Measurements from ENCODE around the gene DPF3.

DNA sequence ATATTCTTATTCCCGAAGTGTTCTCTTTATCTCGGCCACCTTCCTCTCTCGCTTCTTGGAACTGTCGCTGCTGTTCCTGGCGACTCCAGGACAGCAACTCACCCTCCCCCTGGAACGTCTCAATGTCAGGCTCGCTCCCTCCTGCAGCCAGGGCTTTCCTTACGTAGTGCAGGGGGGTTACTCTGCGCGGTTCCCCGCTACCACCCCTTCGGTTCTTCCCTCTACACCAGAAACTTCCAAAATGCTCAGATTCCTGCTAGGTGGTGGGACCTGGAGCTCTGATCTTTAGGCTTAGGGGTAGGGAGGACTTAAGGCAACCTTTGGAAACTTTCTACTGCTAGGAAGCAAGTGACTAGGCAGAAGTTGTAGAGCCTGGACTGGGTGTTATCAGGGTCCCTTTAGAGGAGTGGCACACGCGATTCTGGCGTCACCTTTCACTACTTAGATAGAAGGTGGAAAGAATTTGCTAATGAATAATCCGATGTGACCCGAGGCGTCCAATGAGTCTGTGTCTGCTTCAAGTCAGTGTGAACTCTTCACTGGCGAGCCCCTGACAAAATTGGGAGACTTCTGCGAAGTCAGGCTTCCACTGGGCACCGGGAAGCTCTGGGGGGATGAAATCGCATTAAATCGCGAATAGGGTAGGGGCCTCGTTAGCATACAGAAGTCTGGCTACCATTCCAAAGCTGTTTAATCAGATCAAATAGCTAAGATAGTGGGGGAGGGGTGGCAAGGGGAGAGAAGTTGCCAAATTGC is 900 bp upstream of the DPF3 start:
- TF ChIP-seq, protein P1, sequence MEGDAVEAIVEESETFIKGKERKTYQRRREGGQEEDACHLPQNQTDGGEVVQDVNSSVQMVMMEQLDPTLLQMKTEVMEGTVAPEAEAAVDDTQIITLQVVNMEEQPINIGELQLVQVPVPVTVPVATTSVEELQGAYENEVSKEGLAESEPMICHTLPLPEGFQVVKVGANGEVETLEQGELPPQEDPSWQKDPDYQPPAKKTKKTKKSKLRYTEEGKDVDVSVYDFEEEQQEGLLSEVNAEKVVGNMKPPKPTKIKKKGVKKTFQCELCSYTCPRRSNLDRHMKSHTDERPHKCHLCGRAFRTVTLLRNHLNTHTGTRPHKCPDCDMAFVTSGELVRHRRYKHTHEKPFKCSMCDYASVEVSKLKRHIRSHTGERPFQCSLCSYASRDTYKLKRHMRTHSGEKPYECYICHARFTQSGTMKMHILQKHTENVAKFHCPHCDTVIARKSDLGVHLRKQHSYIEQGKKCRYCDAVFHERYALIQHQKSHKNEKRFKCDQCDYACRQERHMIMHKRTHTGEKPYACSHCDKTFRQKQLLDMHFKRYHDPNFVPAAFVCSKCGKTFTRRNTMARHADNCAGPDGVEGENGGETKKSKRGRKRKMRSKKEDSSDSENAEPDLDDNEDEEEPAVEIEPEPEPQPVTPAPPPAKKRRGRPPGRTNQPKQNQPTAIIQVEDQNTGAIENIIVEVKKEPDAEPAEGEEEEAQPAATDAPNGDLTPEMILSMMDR (IDR thresholded peaks at IDR 0.05; ENCODE audit: insufficient read depth, low read length, poor library complexity, severe bottlenecking) = no peak
- no peak for TF ChIP-seq EZH2phosphoT487 (conservative IDR thresholded peaks at IDR 0.05; ENCODE audit: low read length)
